Activated naive CD4-positive, alpha-beta T cell treated with anti-CD3 and anti-CD28 coated beads, Interleukin-2, amount 10 ng/mL, durations not matched to agents 7 days and 5 days (primary cell): Measurements from ENCODE around the gene ACKR2.

Experiments
- CTCF ChIA-PET: fragments of 350-600 bp; sonication (Branson Sonifier 250); formaldehyde crosslinking; loops from one replicate; lab custom pipeline; 2021; ENCODE audit warnings: antibody characterized with exemption; lab: Charles Lee
- DNase-seq: peaks from one replicate; pipeline ENCODE4 v3.0.0-alpha.2; 2020
- H3K27ac Mint-ChIP-seq: one replicate; pipeline ENCODE4 v1.8.0; 2021; ENCODE audit warnings: mild to moderate bottlenecking, moderate library complexity, mixed read lengths
- H3K27me3 Mint-ChIP-seq: one replicate; pipeline ENCODE4 v1.8.0; 2021; ENCODE audit warnings: mild to moderate bottlenecking, mixed read lengths
- H3K36me3 Mint-ChIP-seq: one replicate; pipeline ENCODE4 v1.8.0; 2021; ENCODE audit warnings: mixed read lengths
- H3K4me1 Mint-ChIP-seq: one replicate; pipeline ENCODE4 v1.8.0; 2021; ENCODE audit warnings: mixed read lengths
- H3K4me3 Mint-ChIP-seq: one replicate; pipeline ENCODE4 v1.8.0; 2021; ENCODE audit warnings: mild to moderate bottlenecking, moderate library complexity, mixed read lengths
- H3K9me3 Mint-ChIP-seq: one replicate; pipeline ENCODE4 v1.8.0; 2021; ENCODE audit warnings: mixed read lengths

ACKR2 gene

DNA sequence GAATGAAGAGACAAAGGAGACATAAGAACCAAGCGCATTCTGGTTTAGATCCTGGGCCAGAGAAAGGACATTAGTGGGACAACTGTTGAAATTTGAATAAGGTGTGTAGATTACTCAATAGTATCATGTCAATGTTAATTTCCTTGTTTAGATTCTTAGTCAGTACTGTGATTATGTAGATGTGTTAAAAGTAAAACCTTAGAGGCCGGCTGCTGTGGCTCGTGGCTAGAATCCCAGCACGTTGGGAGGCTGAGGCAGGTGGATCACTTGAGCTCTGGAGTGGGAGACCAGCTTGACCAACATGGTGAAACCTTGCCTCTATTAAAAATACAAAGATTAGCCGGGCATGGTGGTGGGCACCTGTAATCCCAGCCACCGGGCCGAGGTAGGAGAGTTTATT, 39.8 kb downstream of the ACKR2 start:
- Mint-ChIP-seq H3K4me1 (peaks cover 17% of the 10 kb centered on the region), H3K36me3 (no peaks in the 10 kb centered on the region), H3K9me3 (no peaks in the 10 kb centered on the region), H3K4me3 (no peak overlapping the region), H3K27ac (no peak overlapping the region), H3K27me3 (peaks cover 11% of the 10 kb centered on the region)
- CTCF ChIA-PET, result no interaction called here
- DNase-seq, result no peak

DNA sequence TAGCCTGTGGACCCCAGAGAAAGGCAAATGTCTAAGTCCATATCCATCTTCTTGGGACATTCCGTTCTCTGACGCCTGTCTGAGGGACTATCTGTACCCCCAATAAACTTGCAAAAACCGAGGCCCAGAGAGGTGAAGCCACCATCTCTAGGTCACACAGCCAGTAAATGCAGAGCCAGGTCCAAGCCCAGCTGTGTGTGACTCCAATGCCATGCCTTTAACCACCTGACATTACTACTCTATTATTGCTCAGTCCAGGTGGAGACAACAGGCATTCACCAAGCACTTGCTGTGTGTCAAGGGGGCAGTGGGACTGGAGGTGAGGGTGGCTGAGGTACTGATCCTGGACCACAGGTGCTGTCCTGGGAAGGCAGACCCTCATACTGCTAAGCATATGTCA, 41.0 kb downstream of the ACKR2 start:
- DNase-seq, result no peak
- H3K4me3 Mint-ChIP-seq, result no peak overlapping the region
- H3K27ac Mint-ChIP-seq, result no peak overlapping the region
- H3K27me3 Mint-ChIP-seq, result peaks cover 12% of the 10 kb centered on the region
- H3K36me3 Mint-ChIP-seq, result no peaks in the 10 kb centered on the region
- H3K4me1 Mint-ChIP-seq, result peaks cover 17% of the 10 kb centered on the region
- H3K9me3 Mint-ChIP-seq, result no peaks in the 10 kb centered on the region
- CTCF ChIA-PET, result interaction anchor here (3.9 kb wide), 1 partner anchor 10 kb away, joined by 12 read pairs; no protein-coding TSS in a partner anchor

GRCh38 chr3:42851228-42851834, 42.1 kb downstream of the ACKR2 start:
- H3K27me3 Mint-ChIP-seq, result peaks cover 17% of the 10 kb centered on the region
- CTCF ChIA-PET, result interaction anchor here (0.8 to 3.9 kb wide), 2 partner anchors 11 to 30 kb away, joined by 4 to 12 read pairs; no protein-coding TSS in a partner anchor
- H3K36me3 Mint-ChIP-seq, result no peaks in the 10 kb centered on the region
- no peak overlapping the region for H3K27ac Mint-ChIP-seq
- H3K9me3 Mint-ChIP-seq, result no peaks in the 10 kb centered on the region
- no peak overlapping the region for H3K4me3 Mint-ChIP-seq
- peaks cover 16% of the 10 kb centered on the region for H3K4me1 Mint-ChIP-seq
- no peak for DNase-seq

GRCh38 chr3:42852441-42852840, 43.2 kb downstream of the ACKR2 start:
- Mint-ChIP-seq H3K4me1 (peaks cover 5% of the 10 kb centered on the region), H3K27me3 (peaks cover 21% of the 10 kb centered on the region), H3K36me3 (no peaks in the 10 kb centered on the region), H3K4me3 (no peak overlapping the region), H3K27ac (no peak overlapping the region), H3K9me3 (no peaks in the 10 kb centered on the region)
- DNase-seq, result no peak
- CTCF ChIA-PET, result interaction anchor here (0.9 to 3.9 kb wide), 2 partner anchors 12 to 29 kb away, joined by 3 to 12 read pairs; no protein-coding TSS in a partner anchor

DNA sequence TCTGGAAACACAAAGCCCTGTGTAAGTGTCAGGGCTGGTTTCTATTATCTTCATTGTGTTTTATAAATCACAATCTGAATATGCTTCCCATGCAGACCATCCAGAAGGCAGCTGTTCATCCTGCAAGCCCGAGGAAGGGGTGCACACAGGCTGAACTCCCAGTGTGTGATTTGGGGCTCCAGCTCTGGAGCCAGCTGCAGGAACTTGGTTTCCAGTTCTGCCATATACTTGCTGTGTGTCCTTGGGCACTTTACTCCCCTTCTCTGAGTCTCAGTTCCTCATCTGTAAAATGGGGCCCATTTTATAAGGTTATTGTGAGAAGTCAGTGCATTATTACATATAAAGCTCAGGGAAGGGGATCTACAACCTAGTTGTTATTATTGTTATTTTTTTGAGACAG, 43.8 kb downstream of the ACKR2 start:
- Mint-ChIP-seq H3K27me3 (peaks cover 24% of the 10 kb centered on the region), H3K36me3 (no peaks in the 10 kb centered on the region), H3K27ac (no peak overlapping the region), H3K4me3 (no peak overlapping the region), H3K9me3 (no peaks in the 10 kb centered on the region), H3K4me1 (no peaks in the 10 kb centered on the region)
- CTCF ChIA-PET, result interaction anchor here (0.9 to 3.9 kb wide), 2 partner anchors 13 to 28 kb away, joined by 3 to 12 read pairs; no protein-coding TSS in a partner anchor
- no peak for DNase-seq

- DNase-seq, result no peak
- Mint-ChIP-seq H3K36me3 (no peaks in the 10 kb centered on the region), H3K4me1 (no peaks in the 10 kb centered on the region), H3K4me3 (no peak overlapping the region), H3K9me3 (no peaks in the 10 kb centered on the region), H3K27me3 (peaks cover 32% of the 10 kb centered on the region), H3K27ac (no peak overlapping the region)
- CTCF ChIA-PET, result interaction anchor here (3.9 kb wide), 1 partner anchor 14 kb away, joined by 12 read pairs; no protein-coding TSS in a partner anchor
Measured at GRCh38 chr3:42853739-42854302, 44.6 kb downstream of the ACKR2 start.

DNA sequence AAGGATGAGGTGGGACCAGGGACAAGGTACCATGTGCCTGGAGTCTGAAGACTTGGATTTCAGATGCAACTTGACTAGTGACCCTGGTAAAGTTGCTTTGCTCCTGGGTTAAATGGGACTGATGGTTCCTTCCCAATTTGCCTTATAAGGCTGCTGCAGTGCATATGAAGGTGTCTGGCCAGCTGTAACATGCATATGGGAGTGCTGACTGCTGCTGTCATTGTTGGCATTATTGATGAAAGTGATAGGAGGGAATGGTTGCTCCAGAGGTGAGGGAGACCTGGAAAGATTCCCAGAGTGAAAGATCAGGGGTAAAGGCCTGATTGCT, 45.9 kb downstream of the ACKR2 start:
- H3K27ac Mint-ChIP-seq, result no peak overlapping the region
- DNase-seq, result no peak
- H3K27me3 Mint-ChIP-seq, result peaks cover 41% of the 10 kb centered on the region
- no peaks in the 10 kb centered on the region for H3K4me1 Mint-ChIP-seq
- no peak overlapping the region for H3K4me3 Mint-ChIP-seq
- CTCF ChIA-PET, result no interaction called here
- no peaks in the 10 kb centered on the region for H3K36me3 Mint-ChIP-seq
- H3K9me3 Mint-ChIP-seq, result no peaks in the 10 kb centered on the region

GRCh38 chr3:42855547-42856380, 46.5 kb downstream of the ACKR2 start:
- peaks cover 38% of the 10 kb centered on the region for H3K27me3 Mint-ChIP-seq
- H3K36me3 Mint-ChIP-seq, result no peaks in the 10 kb centered on the region
- DNase-seq, result no peak
- H3K27ac Mint-ChIP-seq, result no peak overlapping the region
- H3K4me3 Mint-ChIP-seq, result no peak overlapping the region
- H3K9me3 Mint-ChIP-seq, result no peaks in the 10 kb centered on the region
- no peaks in the 10 kb centered on the region for H3K4me1 Mint-ChIP-seq
- CTCF ChIA-PET, result no interaction called here

DNA sequence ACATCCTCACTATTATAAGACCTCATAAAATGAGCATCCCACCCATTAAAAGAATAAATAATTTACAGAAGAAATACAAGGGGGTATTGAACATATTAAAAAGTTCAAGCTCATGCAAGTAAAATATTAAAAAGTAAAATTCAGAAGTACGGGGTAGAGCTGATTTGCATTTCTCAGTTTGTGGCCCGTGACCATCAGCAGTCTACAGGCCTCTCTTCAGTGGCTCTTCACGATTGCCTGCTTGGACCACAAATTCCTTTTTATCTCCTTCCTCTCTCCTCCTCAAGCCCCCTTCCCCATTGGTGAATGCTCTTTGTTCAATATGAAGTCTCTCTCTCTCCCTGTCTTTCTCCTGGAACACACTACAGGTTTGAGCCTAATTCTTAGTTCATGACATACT, 47.3 kb downstream of the ACKR2 start:
- Mint-ChIP-seq H3K27me3 (peaks cover 33% of the 10 kb centered on the region), H3K4me3 (no peak overlapping the region), H3K36me3 (no peaks in the 10 kb centered on the region), H3K9me3 (no peaks in the 10 kb centered on the region), H3K4me1 (no peaks in the 10 kb centered on the region), H3K27ac (no peak overlapping the region)
- CTCF ChIA-PET, result no interaction called here
- no peak for DNase-seq

- CTCF ChIA-PET, result no interaction called here
- H3K4me1 Mint-ChIP-seq, result no peaks in the 10 kb centered on the region
- no peaks in the 10 kb centered on the region for H3K36me3 Mint-ChIP-seq
- DNase-seq, result no peak
- no peak overlapping the region for H3K4me3 Mint-ChIP-seq
- no peaks in the 10 kb centered on the region for H3K9me3 Mint-ChIP-seq
- H3K27me3 Mint-ChIP-seq, result peaks cover 13% of the 10 kb centered on the region
- H3K27ac Mint-ChIP-seq, result no peak overlapping the region
Measured at GRCh38 chr3:42864321-42864950, 55.2 kb downstream of the ACKR2 start.

DNA sequence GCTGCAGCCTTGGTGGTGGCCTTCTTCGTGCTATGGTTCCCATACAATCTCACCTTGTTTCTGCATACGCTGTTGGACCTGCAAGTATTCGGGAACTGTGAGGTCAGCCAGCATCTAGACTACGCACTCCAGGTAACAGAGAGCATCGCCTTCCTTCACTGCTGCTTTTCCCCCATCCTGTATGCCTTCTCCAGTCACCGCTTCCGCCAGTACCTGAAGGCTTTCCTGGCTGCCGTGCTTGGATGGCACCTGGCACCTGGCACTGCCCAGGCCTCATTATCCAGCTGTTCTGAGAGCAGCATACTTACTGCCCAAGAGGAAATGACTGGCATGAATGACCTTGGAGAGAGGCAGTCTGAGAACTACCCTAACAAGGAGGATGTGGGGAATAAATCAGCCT, 56.0 kb downstream of the ACKR2 start:
- H3K9me3 Mint-ChIP-seq, result no peaks in the 10 kb centered on the region
- no peak for DNase-seq
- H3K27ac Mint-ChIP-seq, result no peak overlapping the region
- peaks cover 13% of the 10 kb centered on the region for H3K27me3 Mint-ChIP-seq
- no peaks in the 10 kb centered on the region for H3K4me1 Mint-ChIP-seq
- no peaks in the 10 kb centered on the region for H3K36me3 Mint-ChIP-seq
- no peak overlapping the region for H3K4me3 Mint-ChIP-seq
- CTCF ChIA-PET, result no interaction called here

GRCh38 chr3:42867138-42867537, 57.9 kb downstream of the ACKR2 start:
- Mint-ChIP-seq H3K9me3 (no peaks in the 10 kb centered on the region), H3K4me1 (no peaks in the 10 kb centered on the region), H3K36me3 (no peaks in the 10 kb centered on the region), H3K4me3 (no peak overlapping the region), H3K27me3 (peaks cover 23% of the 10 kb centered on the region), H3K27ac (no peak overlapping the region)
- DNase-seq, result no peak
- CTCF ChIA-PET, result no interaction called here

DNA sequence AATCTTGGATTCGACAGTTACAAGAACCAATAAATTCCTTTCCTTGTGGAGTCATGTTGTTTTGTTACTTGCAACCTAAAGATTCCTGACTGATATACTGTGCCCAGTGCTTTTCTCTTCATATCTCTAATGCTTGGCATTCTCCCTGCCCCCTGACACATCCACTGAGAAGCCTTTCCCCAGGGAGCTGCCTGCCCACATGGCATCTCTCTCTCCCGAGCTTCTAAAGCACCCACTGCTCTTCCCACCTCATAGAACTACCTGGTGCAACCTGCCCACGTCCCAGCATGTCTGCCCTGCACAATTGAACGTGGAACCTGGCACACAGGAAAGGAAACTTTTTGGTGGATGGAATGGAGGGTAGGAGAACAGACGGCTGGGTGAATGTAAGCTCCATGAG, 59.6 kb downstream of the ACKR2 start:
- H3K4me1 Mint-ChIP-seq, result no peaks in the 10 kb centered on the region
- H3K36me3 Mint-ChIP-seq, result no peaks in the 10 kb centered on the region
- no peak overlapping the region for H3K27ac Mint-ChIP-seq
- H3K27me3 Mint-ChIP-seq, result peaks cover 33% of the 10 kb centered on the region
- H3K4me3 Mint-ChIP-seq, result no peak overlapping the region
- CTCF ChIA-PET, result interaction anchor here (1.2 kb wide), 1 partner anchor 89 kb away, joined by 3 read pairs; no protein-coding TSS in a partner anchor
- DNase-seq, result no peak
- H3K9me3 Mint-ChIP-seq, result no peaks in the 10 kb centered on the region

DNA sequence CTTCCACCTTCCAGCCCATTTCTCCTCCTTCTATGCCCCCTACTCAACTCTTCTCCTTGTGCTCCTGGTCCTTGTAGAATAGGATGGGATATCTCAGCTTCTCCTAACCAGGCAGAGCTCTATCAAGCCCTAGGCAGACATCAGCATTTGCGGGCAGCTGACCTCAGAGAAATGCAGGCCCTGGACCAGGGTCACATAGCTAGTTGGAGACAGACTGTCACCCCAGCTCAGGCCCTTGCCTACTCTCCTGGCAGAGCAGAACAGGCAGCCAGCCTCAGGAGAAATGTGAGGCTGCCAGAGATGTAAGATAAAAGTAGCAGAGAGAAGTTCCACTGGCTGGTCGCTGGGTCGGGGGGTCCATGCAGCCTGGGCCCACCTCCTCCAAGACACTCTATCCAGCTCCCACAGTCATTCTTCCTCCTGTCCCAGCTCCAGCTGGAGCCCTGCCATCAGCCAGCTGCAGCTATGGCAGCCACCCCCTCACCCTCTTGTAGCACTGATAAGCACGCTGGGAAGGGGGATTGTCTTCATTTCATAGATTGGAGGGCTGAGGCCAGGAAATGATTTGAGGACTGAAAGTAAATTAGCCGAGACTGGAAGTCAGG, 62.4 kb downstream of the ACKR2 start:
- no peaks in the 10 kb centered on the region for H3K36me3 Mint-ChIP-seq
- H3K27me3 Mint-ChIP-seq, result peaks cover 43% of the 10 kb centered on the region
- no peak overlapping the region for H3K27ac Mint-ChIP-seq
- DNase-seq, result no peak
- no peaks in the 10 kb centered on the region for H3K9me3 Mint-ChIP-seq
- no peak overlapping the region for H3K4me3 Mint-ChIP-seq
- no peaks in the 10 kb centered on the region for H3K4me1 Mint-ChIP-seq
- CTCF ChIA-PET, result interaction anchor here (0.8 kb wide), 1 partner anchor 40 kb away, joined by 4 read pairs; no protein-coding TSS in a partner anchor
